Type B pancreatic cell (in vitro differentiated cells): ENCODE results near the gene DMPK. TPM values are rescaled to one million over a fixed set of nuclear protein-coding genes. Genes with fewer than 3 reads are reported as not detected.
"Not testable (repeated sequence)": the region's sequence is repeated elsewhere in the genome, so short reads cannot be mapped to it uniquely, and the experiment has no call there.

ENCODE experiments used
- DNase-seq: peaks from one replicate; pipeline ENCODE4 v3.0.0; 2021; ENCODE audit warnings: mixed read lengths; ENCODE audit not compliant: unreplicated experiment; ENCODE audit errors: extremely low spot score
- H3K27ac Mint-ChIP-seq: 2 replicates; pipeline ENCODE4 v1.8.0; 2021; ENCODE audit warnings: mild to moderate bottlenecking, mixed read lengths
- H3K27me3 Mint-ChIP-seq: 2 replicates; pipeline ENCODE4 v1.8.0; 2021; ENCODE audit warnings: mixed read lengths
- H3K36me3 Mint-ChIP-seq: 2 replicates; pipeline ENCODE4 v1.8.0; 2021; ENCODE audit warnings: mixed read lengths
- H3K4me1 Mint-ChIP-seq: one replicate; pipeline ENCODE4 v1.8.0; 2021; ENCODE audit warnings: mixed read lengths; ENCODE audit not compliant: unreplicated experiment
- H3K4me3 Mint-ChIP-seq: 2 replicates; pipeline ENCODE4 v1.8.0; 2021; ENCODE audit warnings: mild to moderate bottlenecking, mixed read lengths
- H3K9me3 Mint-ChIP-seq: 2 replicates; pipeline ENCODE4 v1.8.0; 2021; ENCODE audit warnings: mixed read lengths
- CTCF ChIP-seq: fragments of 200-600 bp; sonication (generic); conservative IDR thresholded peaks from 2 replicates; pipeline ENCODE4 v1.5.0; 2021; ENCODE audit warnings: antibody characterized with exemption, mild to moderate bottlenecking
- total RNA-seq: library from RNA; stranded (reverse); gene quantifications from 2 replicates; pipeline ENCODE4 v1.2.1, GENCODE V29; 2021; ENCODE audit warnings: low replicate concordance

DMPK gene
- total RNA-seq, 1 donor from 2014 or later = 97.7 TPM

DNA sequence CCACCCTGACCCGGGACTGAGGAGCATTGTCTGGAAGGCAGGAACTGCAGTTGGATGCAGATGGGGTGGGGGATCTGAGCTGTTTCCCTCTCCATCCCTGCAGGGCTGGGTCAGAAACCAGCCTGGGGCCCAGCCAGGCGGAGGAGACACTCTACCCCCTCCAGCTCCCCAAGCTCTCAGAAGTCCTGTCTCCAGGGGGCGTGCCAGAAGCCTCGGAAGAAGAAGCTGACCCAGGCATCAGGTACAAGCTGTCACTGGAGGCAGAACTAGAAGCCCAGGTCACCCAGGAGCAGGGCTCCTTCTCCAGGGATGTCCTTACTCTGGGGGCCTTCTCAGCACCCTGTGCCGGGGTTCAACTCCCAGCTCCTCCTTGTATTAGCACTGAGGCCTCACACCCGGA lies 28.7 kb downstream of the DMPK start:
- H3K4me1 Mint-ChIP-seq = peaks cover 4% of the 10 kb centered on the region
- no peak for DNase-seq
- H3K36me3 Mint-ChIP-seq = no peaks in the 10 kb centered on the region
- no peaks in the 10 kb centered on the region for H3K9me3 Mint-ChIP-seq
- no peaks in the 10 kb centered on the region for H3K27me3 Mint-ChIP-seq
- H3K27ac Mint-ChIP-seq = no peak overlapping the region
- no peak overlapping the region for H3K4me3 Mint-ChIP-seq
- TF ChIP-seq CTCF = no peak

- H3K27ac Mint-ChIP-seq = no peak overlapping the region
- no peak overlapping the region for H3K4me3 Mint-ChIP-seq
- no peak for TF ChIP-seq CTCF
- H3K4me1 Mint-ChIP-seq = peaks cover 4% of the 10 kb centered on the region
- no peak for DNase-seq
- no peaks in the 10 kb centered on the region for H3K9me3 Mint-ChIP-seq
- H3K27me3 Mint-ChIP-seq = peaks cover under 1% of the 10 kb centered on the region
- no peaks in the 10 kb centered on the region for H3K36me3 Mint-ChIP-seq
These were observed 29.7 kb downstream of the DMPK start for GRCh38 chr19:45752639-45753038.

- H3K4me1 Mint-ChIP-seq, H3K27me3 Mint-ChIP-seq, DNase-seq, H3K9me3 Mint-ChIP-seq, H3K4me3 Mint-ChIP-seq, H3K36me3 Mint-ChIP-seq: not testable (repeated sequence)
- H3K27ac Mint-ChIP-seq = peak overlapping the region; percentile 32
These were observed 30.8 kb downstream of the DMPK start for GRCh38 chr19:45751483-45751882.

GRCh38 chr19:45747513-45747912 lies 34.8 kb downstream of the DMPK start:
- H3K36me3 Mint-ChIP-seq = no peaks in the 10 kb centered on the region
- H3K4me3 Mint-ChIP-seq = no peak overlapping the region
- no peak overlapping the region for H3K27ac Mint-ChIP-seq
- H3K27me3 Mint-ChIP-seq = peaks cover 13% of the 10 kb centered on the region
- no peak for DNase-seq
- TF ChIP-seq CTCF = no peak
- H3K4me1 Mint-ChIP-seq = no peaks in the 10 kb centered on the region
- no peaks in the 10 kb centered on the region for H3K9me3 Mint-ChIP-seq

DNA sequence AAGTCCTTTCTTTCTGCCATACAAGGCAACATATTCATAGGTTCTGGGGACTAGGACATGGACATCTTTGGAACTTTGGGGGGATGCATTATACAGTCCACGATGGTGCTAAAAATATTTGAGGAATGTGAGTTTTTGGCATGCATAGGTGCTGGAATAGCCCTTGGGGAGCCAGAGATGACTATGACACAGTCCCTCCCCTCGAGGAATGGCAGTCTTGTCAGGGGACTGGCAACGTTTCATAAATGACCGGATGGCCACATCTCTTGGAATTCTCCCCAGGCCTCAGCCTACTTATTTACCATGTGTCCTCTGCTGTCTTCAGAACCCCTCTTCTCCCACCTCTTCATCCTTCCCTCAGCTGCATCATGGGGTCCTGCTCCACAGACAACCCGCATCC lies 35.4 kb downstream of the DMPK start:
- no peak overlapping the region for H3K27ac Mint-ChIP-seq
- no peak for TF ChIP-seq CTCF
- no peak for DNase-seq
- peaks cover 16% of the 10 kb centered on the region for H3K27me3 Mint-ChIP-seq
- no peaks in the 10 kb centered on the region for H3K36me3 Mint-ChIP-seq
- no peaks in the 10 kb centered on the region for H3K4me1 Mint-ChIP-seq
- H3K9me3 Mint-ChIP-seq = no peaks in the 10 kb centered on the region
- H3K4me3 Mint-ChIP-seq = no peak overlapping the region

DNA sequence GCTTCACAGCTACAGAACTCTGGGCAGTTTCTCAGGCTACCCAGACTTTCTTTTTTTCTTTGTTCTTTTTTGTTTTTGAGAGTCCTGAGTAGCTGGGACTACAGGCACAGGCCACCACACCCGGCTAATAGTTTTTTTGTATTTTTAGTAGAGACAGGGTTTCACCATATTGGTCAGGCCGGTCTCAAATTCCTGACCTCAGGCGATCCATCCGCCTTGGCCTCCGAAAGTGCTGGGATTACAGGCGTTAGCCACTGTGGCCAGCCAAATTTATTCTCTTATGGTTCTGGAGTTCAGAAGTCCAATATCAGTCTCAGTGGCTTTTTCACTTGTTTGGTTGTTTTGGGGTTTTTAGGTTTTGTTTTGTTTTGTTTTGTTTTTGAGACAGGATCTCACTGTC lies 36.7 kb downstream of the DMPK start:
- no peak for DNase-seq
- TF ChIP-seq CTCF = no peak
- no peak overlapping the region for H3K4me3 Mint-ChIP-seq
- H3K9me3 Mint-ChIP-seq = no peaks in the 10 kb centered on the region
- no peaks in the 10 kb centered on the region for H3K4me1 Mint-ChIP-seq
- no peaks in the 10 kb centered on the region for H3K36me3 Mint-ChIP-seq
- peaks cover 16% of the 10 kb centered on the region for H3K27me3 Mint-ChIP-seq
- H3K27ac Mint-ChIP-seq = no peak overlapping the region
